ENCODE results near the gene NEMP1. TPM values are rescaled to one million over a fixed set of nuclear protein-coding genes. Genes with fewer than 3 reads are reported as not detected.

Gene NEMP1
- total RNA-seq, 2 experiments from 2014 or later, result 76.1 to 80.6 TPM

GRCh38 chr12:57087691-57088353 is 9.2 kb upstream of the NEMP1 start:
- intact Hi-C loops (cut with micrococcal nuclease), result loop anchor here (1.0 to 2.0 kb wide), 2 partner anchors 9 to 23 kb away; partner anchors contain the start of gene STAT6
- Mint-ChIP-seq H3K9me3 (no peaks in the 10 kb centered on the region), H3K27ac (peak overlapping the region; percentile 97), H3K27me3 (no peaks in the 10 kb centered on the region), H3K36me3 (ENCODE audit: low read depth) (peaks cover 39% of the 10 kb centered on the region), H3K4me3 (peak overlapping the region; percentile 90), H3K4me1 (ENCODE audit: low read depth) (peaks cover 50% of the 10 kb centered on the region)
- TF ChIP-seq CTCF (IDR thresholded peaks at IDR 0.05), result no peak
- peak; percentile 50 for ATAC-seq
- ChIA-PET CTCF (interaction anchor here (1.2 to 12.4 kb wide), 5 partner anchors 9 to 126 kb away, joined by 3 to 193 read pairs (median 5); partner anchors contain the start of genes NEMP1 and STAT6), POLR2A (interaction anchor here (0.7 to 18.7 kb wide), 8 partner anchors 7 to 76 kb away, joined by 3 to 417 read pairs (median 4); partner anchors contain the start of genes NEMP1 and STAT6)
- peak; percentile 98 for DNase-seq

DNA sequence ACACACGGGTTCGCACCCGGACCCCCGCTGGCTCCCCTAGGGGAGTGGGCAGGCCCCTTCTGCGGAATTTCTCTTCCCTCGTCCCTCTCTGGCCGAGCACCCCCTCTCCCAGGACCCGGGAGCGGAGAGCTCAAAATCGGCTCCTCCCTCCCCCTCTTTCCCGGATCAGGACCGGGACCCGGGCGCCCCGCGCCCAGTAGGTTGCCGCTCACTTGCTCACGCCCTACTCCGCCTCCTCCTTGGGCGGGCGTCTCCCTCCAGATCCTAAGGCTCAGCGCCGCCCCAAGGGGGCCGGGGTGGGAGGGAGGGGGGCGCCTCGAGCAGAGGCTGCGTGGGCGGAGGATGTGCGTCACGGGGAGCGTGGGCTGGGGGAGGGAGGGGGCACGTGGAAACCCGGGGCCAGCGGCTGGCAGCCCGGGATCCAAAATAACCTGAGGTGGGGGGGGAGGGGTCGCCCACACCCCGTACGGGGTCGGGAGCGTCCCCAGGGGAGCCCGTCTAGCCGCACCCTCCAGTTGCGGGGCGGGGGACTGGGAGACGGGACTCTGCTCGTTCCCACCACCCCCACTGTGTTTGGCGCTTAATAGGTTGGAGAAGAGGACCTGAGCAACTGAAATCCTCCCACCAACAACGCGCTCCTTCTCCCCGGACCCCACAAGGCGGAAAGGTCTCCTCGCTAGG is 8.6 kb upstream of the NEMP1 start:
- ChIA-PET POLR2A (interaction anchor here (0.7 to 18.7 kb wide), 7 partner anchors 7 to 451 kb away, joined by 3 to 417 read pairs (median 5); partner anchors contain the start of genes NEMP1 and STAT6), CTCF (interaction anchor here (1.2 to 12.4 kb wide), 5 partner anchors 8 to 127 kb away, joined by 3 to 193 read pairs (median 5); partner anchors contain the start of genes NEMP1 and STAT6)
- Mint-ChIP-seq H3K36me3 (ENCODE audit: low read depth) (peaks cover 32% of the 10 kb centered on the region), H3K9me3 (no peaks in the 10 kb centered on the region), H3K4me1 (ENCODE audit: low read depth) (peaks cover 43% of the 10 kb centered on the region), H3K27me3 (no peaks in the 10 kb centered on the region), H3K27ac (peak overlapping the region; percentile 97), H3K4me3 (peak overlapping the region; percentile 90)
- intact Hi-C loops (cut with micrococcal nuclease), result no loop called here
- DNase-seq (peak; percentile 96), ATAC-seq (peak; percentile 48)
- no peak for TF ChIP-seq CTCF (IDR thresholded peaks at IDR 0.05)

- DNase-seq (peak; percentile 73), ATAC-seq (no peak)
- Mint-ChIP-seq H3K27ac (peak overlapping the region; percentile 97), H3K4me3 (peak overlapping the region; percentile 90), H3K36me3 (ENCODE audit: low read depth) (peaks cover 26% of the 10 kb centered on the region), H3K9me3 (no peaks in the 10 kb centered on the region), H3K27me3 (no peaks in the 10 kb centered on the region), H3K4me1 (ENCODE audit: low read depth) (peaks cover 37% of the 10 kb centered on the region)
- intact Hi-C loops (cut with micrococcal nuclease), result no loop called here
- POLR2A ChIA-PET, result interaction anchor here (0.7 to 18.7 kb wide), 6 partner anchors 6 to 450 kb away, joined by 3 to 417 read pairs (median 54); partner anchors contain the start of genes NEMP1 and STAT6
- TF ChIP-seq CTCF (IDR thresholded peaks at IDR 0.05), result no peak
- CTCF ChIA-PET, result interaction anchor here (12.4 kb wide), 1 partner anchor 14 kb away, joined by 193 read pairs; no protein-coding TSS in a partner anchor
Observed at GRCh38 chr12:57086493-57087009, 8.0 kb upstream of the NEMP1 start.

GRCh38 chr12:57085999-57086492 is 7.5 kb upstream of the NEMP1 start:
- H3K4me1 Mint-ChIP-seq (ENCODE audit: low read depth), result peaks cover 32% of the 10 kb centered on the region
- no peak for TF ChIP-seq CTCF (IDR thresholded peaks at IDR 0.05)
- H3K27ac Mint-ChIP-seq, result peak overlapping the region; percentile 97
- POLR2A ChIA-PET, result interaction anchor here (1.4 to 18.7 kb wide), 4 partner anchors 6 to 20 kb away, joined by 5 to 417 read pairs (median 130); partner anchors contain the start of genes NEMP1 and STAT6
- intact Hi-C loops (cut with micrococcal nuclease), result no loop called here
- peak overlapping the region; percentile 90 for H3K4me3 Mint-ChIP-seq
- ATAC-seq (no peak), DNase-seq (peak; percentile 75)
- H3K36me3 Mint-ChIP-seq (ENCODE audit: low read depth), result peaks cover 21% of the 10 kb centered on the region
- CTCF ChIA-PET, result interaction anchor here (12.4 kb wide), 1 partner anchor 14 kb away, joined by 193 read pairs; no protein-coding TSS in a partner anchor
- no peaks in the 10 kb centered on the region for H3K27me3 Mint-ChIP-seq
- no peaks in the 10 kb centered on the region for H3K9me3 Mint-ChIP-seq
